GM12873 (cell line): ENCODE data around the gene RASA1.

Experiments used
- TF ChIP-seq, protein P1 (sequence below): IDR thresholded peaks from 2 replicates; pipeline ENCODE4 v1.5.1; 2012; ENCODE audit warnings: low read depth, mild to moderate bottlenecking, moderate library complexity, low read length, control low read depth; ENCODE audit not compliant: insufficient read depth; ENCODE audit errors: missing control alignments

RASA1 gene

GRCh38 chr5:87340716-87341115 lies 73.0 kb downstream of the RASA1 start:
- TF ChIP-seq, protein P1, sequence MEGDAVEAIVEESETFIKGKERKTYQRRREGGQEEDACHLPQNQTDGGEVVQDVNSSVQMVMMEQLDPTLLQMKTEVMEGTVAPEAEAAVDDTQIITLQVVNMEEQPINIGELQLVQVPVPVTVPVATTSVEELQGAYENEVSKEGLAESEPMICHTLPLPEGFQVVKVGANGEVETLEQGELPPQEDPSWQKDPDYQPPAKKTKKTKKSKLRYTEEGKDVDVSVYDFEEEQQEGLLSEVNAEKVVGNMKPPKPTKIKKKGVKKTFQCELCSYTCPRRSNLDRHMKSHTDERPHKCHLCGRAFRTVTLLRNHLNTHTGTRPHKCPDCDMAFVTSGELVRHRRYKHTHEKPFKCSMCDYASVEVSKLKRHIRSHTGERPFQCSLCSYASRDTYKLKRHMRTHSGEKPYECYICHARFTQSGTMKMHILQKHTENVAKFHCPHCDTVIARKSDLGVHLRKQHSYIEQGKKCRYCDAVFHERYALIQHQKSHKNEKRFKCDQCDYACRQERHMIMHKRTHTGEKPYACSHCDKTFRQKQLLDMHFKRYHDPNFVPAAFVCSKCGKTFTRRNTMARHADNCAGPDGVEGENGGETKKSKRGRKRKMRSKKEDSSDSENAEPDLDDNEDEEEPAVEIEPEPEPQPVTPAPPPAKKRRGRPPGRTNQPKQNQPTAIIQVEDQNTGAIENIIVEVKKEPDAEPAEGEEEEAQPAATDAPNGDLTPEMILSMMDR, result no peak

- TF ChIP-seq, protein P1, result no peak
These were observed 79.6 kb downstream of the RASA1 start for GRCh38 chr5:87347272-87347671.

- TF ChIP-seq, protein P1, result no peak
These were observed 80.2 kb downstream of the RASA1 start for GRCh38 chr5:87347841-87348240.

- TF ChIP-seq, protein P1, result no peak
These were observed 86.8 kb downstream of the RASA1 start for GRCh38 chr5:87354496-87354895.

- TF ChIP-seq, protein P1, result no peak
These were observed 91.4 kb downstream of the RASA1 start for GRCh38 chr5:87359106-87359505.

DNA sequence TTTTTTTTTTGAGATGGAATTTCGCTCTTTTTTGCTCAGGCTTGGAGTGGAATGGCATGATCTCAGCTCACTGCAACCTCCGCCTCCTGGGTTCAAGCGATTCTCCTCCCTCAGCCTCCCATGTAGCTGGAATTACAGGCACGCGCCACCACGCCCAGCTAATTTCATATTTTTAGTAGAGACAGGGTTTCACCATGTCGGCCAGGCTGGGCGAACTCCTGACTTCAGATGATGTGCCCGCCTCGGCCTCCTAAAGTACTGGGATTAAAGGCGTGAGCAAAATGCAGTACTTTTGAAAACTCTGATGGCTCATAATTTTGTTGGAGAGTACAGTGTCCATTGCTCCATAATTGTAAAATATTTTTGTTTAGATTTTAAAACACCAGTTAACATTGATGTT lies 92.4 kb downstream of the RASA1 start:
- TF ChIP-seq, protein P1, result no peak

DNA sequence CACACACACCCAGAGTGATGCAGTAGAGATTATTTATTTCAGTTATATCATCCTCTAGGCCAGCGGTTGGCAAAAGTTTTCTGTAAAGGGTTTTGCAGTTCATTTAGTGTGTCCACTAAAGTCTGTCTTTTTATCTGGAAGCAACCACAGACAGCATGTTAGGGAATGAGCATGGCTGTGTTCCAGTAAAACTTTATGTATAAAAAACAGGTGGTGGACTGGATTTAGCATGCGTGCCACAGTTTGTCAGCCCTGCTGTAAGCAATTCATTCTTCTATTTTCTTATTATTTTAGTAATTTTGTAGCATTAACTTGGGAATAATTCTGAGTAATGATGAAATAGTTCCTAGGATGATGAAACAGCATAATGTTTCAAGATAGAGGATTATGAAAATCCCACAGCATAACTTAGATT lies 93.4 kb downstream of the RASA1 start:
- TF ChIP-seq, protein P1, result no peak
